Heart left ventricle (tissue), 13 donors: ENCODE measurements around the gene SYNGR1.

Experiments
- CTCF ChIP-seq, 12 donors: fragments of 200-600 bp; sonication (generic) in 4 of 12; IDR thresholded peaks; one replicate each; pipeline versions ENCODE4 v1.5.0 to v1.8.0; 2018 to 2022; ENCODE audit warnings: antibody characterized with exemption in 12 of 12, mild to moderate bottlenecking in 5 of 12
- POLR2A ChIP-seq, 2 donors: fragments of 450-650 bp; IDR thresholded peaks; one replicate each; pipeline ENCODE4 v1.6.1; 2017; ENCODE audit warnings: antibody characterized with exemption in 2 of 2, mild to moderate bottlenecking in 2 of 2, moderate library complexity in 2 of 2
- donor health status: ischemic (EF 13 %, LVEDD 7.1; RV severe dilation, severe dysfunction).
- donor health status: DM: no; HTN: yes; CAD: no.
- donor health status: DM: no; HTN: no; CAD: no.
- donor health status: ischemic (EF 25% LVEDD 6.9; RV normal size, moderate dysfunction).
- donor health status: ischemic (EF 25% LVEDD 5.7; RV mildly dilated, moderate dysfunction).
- donor health status: ischemic (EF 35%, LVEDD 5.7; RV mildly dilated, moderate dysfunction).
- donor health status: nonischemic (EF 11% LVEDD 7.7; RV severe dilation, severe dysfunction).
- donor health status: DM: yes; HTN: yes; CAD: no.
- donor health status: PGD.
- donor health status: ischemic (EF 29% LVEDD 5.4; RV normal size, mild dysfunction).
- donor health status: nonischemic (EF 23%, LVEDD 6.1; RV moderate dilation, normal function).

GRCh38 chr22:39355080-39355479 lies 5.3 kb downstream of the SYNGR1 start:
- TF ChIP-seq CTCF (IDR thresholded peaks at IDR 0.05) (no peak), POLR2A (IDR thresholded peaks at IDR 0.05) (no peak)
